HepG2 (cell line): ENCODE measurements around the gene ADIRF. TPM values are rescaled to one million over a fixed set of nuclear protein-coding genes. Genes with fewer than 3 reads are reported as not detected.

Experiments used
- ATAC-seq: fragments of 200-7000 bp; cut with Tn5 transposase; 3 replicates; pipeline ENCODE4 v1.9.1; 2020; ENCODE audit warnings: mild to moderate bottlenecking, moderate library complexity
- BruUV-seq: library from RNA; stranded (reverse); fragments of 400-500 nt; replicated peaks from 2 replicates; lab custom pipeline; 2021; lab: Mats Ljungman, UMichigan
- CTCF ChIA-PET: fragments of 300-600 bp; formaldehyde crosslinking; extraction: SDS; loops from one replicate; lab custom pipeline; 2021; ENCODE audit warnings: low total read pairs, inconsistent platforms, low intra/inter-chr PET ratio; lab: Yijun Ruan, JAX
- POLR2A ChIA-PET: fragments of 350-600 bp; sonication (Branson Sonifier 250); formaldehyde crosslinking; loops from one replicate; lab custom pipeline; 2020; ENCODE audit warnings: antibody characterized with exemption, inconsistent platforms; lab: Yijun Ruan, JAX
- DNase-seq: peaks from one replicate; pipeline ENCODE4 v3.0.0-alpha.2; 2015; ENCODE audit warnings: low spot score
- FAIRE-seq: peaks from 3 replicates; lab custom pipeline; 2011; peaks lifted over from hg19 to GRCh38; lab: Jason Lieb, UNC
- H2AFZ ChIP-seq: one replicate; pipeline ENCODE4 v1.6.1; 2011; ENCODE audit warnings: low read length, inconsistent platforms
- H3K27ac ChIP-seq: fragments of 300-600 bp; 3 replicates; pipeline ENCODE4 v1.8.0; 2011; ENCODE audit warnings: mixed run types, mild to moderate bottlenecking, mixed read lengths, low read length, inconsistent platforms; ENCODE audit not compliant: insufficient read depth; ENCODE audit errors: extremely low read length
- H3K27me3 ChIP-seq, 2 experiments: fragments of 200-600 bp in 1 of 2; 2 replicates in 1 of 2; 3 replicates in 1 of 2; pipeline versions ENCODE4 v1.6.0 to v1.8.0; 2011; ENCODE audit warnings: low read length in 2 of 2, mild to moderate bottlenecking in 2 of 2, moderate library complexity in 2 of 2, inconsistent platforms in 1 of 2; ENCODE audit not compliant: insufficient read depth in 2 of 2, control insufficient read depth in 1 of 2
- H3K36me3 ChIP-seq, 2 experiments: fragments of 200-600 bp in 1 of 2; replicated peaks in 1 of 2; 2 replicates in 1 of 2; 3 replicates in 1 of 2; pipeline versions ENCODE4 v1.5.1 to v1.8.0; 2011; ENCODE audit warnings: low read length in 2 of 2, inconsistent platforms in 1 of 2; ENCODE audit not compliant: insufficient read depth in 2 of 2, control insufficient read depth in 1 of 2
- H3K4me1 ChIP-seq: 2 replicates; pipeline ENCODE4 v1.5.1; 2012; ENCODE audit warnings: low read length, inconsistent platforms; ENCODE audit not compliant: insufficient read depth
- H3K4me2 ChIP-seq: 2 replicates; pipeline ENCODE4 v1.6.0; 2011; ENCODE audit warnings: low read depth, low read length, inconsistent platforms
- H3K4me3 ChIP-seq, 3 experiments: fragments of 200-600 bp in 1 of 3; sonication (generic), shearing (Covaris generic) in 1 of 3; replicated peaks in 1 of 3; 2 replicates each; pipeline ENCODE4 v1.5.1; 2011 to 2016; ENCODE audit warnings: low read length in 3 of 3, inconsistent platforms in 2 of 3, low read depth in 2 of 3, mild to moderate bottlenecking in 2 of 3, control low read depth in 1 of 3, mixed read lengths in 1 of 3; ENCODE audit not compliant: insufficient read depth in 1 of 3
- H3K79me2 ChIP-seq: one replicate; pipeline ENCODE4 v1.6.1; 2011; ENCODE audit warnings: low read length, inconsistent platforms; ENCODE audit not compliant: insufficient read depth
- H3K9ac ChIP-seq: 2 replicates; pipeline ENCODE4 v1.6.0; 2011; ENCODE audit warnings: mild to moderate bottlenecking, low read depth, low read length, inconsistent platforms; ENCODE audit not compliant: insufficient read depth
- H3K9me3 ChIP-seq: 2 replicates; pipeline ENCODE4 v1.5.1; 2012; ENCODE audit warnings: mild to moderate bottlenecking, low read length
- H4K20me1 ChIP-seq: 2 replicates; pipeline ENCODE4 v1.6.0; 2011; ENCODE audit warnings: inconsistent platforms, mild to moderate bottlenecking, low read length, moderate library complexity; ENCODE audit not compliant: insufficient read depth
- ARID4A ChIP-seq: sonication (generic); formaldehyde crosslinking; IDR thresholded peaks from 2 replicates; pipeline ENCODE4 v1.5.0; 2020; ENCODE audit warnings: mild to moderate bottlenecking, missing genetic modification reagents, borderline replicate concordance
- BHLHE40 ChIP-seq: IDR thresholded peaks from 2 replicates; pipeline ENCODE4 v1.6.1; 2011; ENCODE audit warnings: low read length, improper control_type of control experiment
- CEBPG ChIP-seq: IDR thresholded peaks from 2 replicates; pipeline ENCODE4 v1.6.1; 2016
- CHD4 ChIP-seq: fragments of 200-600 bp; sonication (generic); IDR thresholded peaks from 2 replicates; pipeline ENCODE4 v1.7.0; 2017; ENCODE audit warnings: mild to moderate bottlenecking, low read length, borderline replicate concordance
- HOXA9 ChIP-seq: sonication (generic); formaldehyde crosslinking; IDR thresholded peaks from 2 replicates; pipeline ENCODE4 v1.8.1; 2022; ENCODE audit warnings: missing genetic modification reagents, mild to moderate bottlenecking, moderate library complexity, borderline replicate concordance
- KLF15 ChIP-seq: sonication (generic); formaldehyde crosslinking; IDR thresholded peaks from 2 replicates; pipeline ENCODE4 v1.8.1; 2023; ENCODE audit warnings: borderline replicate concordance, mild to moderate bottlenecking, inconsistent platforms, missing genetic modification reagents, mixed read lengths
- MAF1 ChIP-seq: sonication (generic); formaldehyde crosslinking; IDR thresholded peaks from 2 replicates; pipeline ENCODE4 v1.5.0; 2020; ENCODE audit warnings: missing genetic modification reagents, borderline replicate concordance
- MIXL1 ChIP-seq: IDR thresholded peaks from 2 replicates; pipeline ENCODE4 v1.6.1; 2016
- NR1H2 ChIP-seq: sonication (generic); formaldehyde crosslinking; IDR thresholded peaks from 2 replicates; pipeline ENCODE4 v1.8.1; 2022; ENCODE audit warnings: low read depth, missing genetic modification reagents, borderline replicate concordance
- POLR2G ChIP-seq: fragments of 200-400 bp; formaldehyde crosslinking; IDR thresholded peaks from 2 replicates; pipeline ENCODE4 v1.6.1; 2018; ENCODE audit warnings: mild to moderate bottlenecking, low read depth, low read length, moderate library complexity
- REPIN1 ChIP-seq: sonication (generic); formaldehyde crosslinking; IDR thresholded peaks from 2 replicates; pipeline ENCODE4 v1.8.0; 2022; ENCODE audit warnings: missing genetic modification reagents, low read depth, mild to moderate bottlenecking, borderline replicate concordance
- RORA ChIP-seq: sonication (generic); formaldehyde crosslinking; IDR thresholded peaks from 2 replicates; pipeline ENCODE4 v1.5.0; 2020; ENCODE audit warnings: mild to moderate bottlenecking, missing genetic modification reagents, moderate library complexity
- SPEN ChIP-seq: sonication (generic); formaldehyde crosslinking; IDR thresholded peaks from 2 replicates; pipeline ENCODE4 v1.5.1; 2020; ENCODE audit warnings: low read depth, mild to moderate bottlenecking, missing genetic modification reagents
- ZNF205 ChIP-seq: IDR thresholded peaks from 2 replicates; pipeline ENCODE4 v1.6.1; 2018; ENCODE audit warnings: missing biosample characterization, missing genetic modification reagents
- ZNF329 ChIP-seq: sonication (generic); formaldehyde crosslinking; IDR thresholded peaks from 2 replicates; pipeline ENCODE4 v1.9.0; 2021; ENCODE audit warnings: low read depth, mild to moderate bottlenecking, missing genetic modification reagents
- ZNF558 ChIP-seq: sonication (generic); formaldehyde crosslinking; IDR thresholded peaks from 2 replicates; pipeline ENCODE4 v1.9.0; 2022; ENCODE audit warnings: mild to moderate bottlenecking, missing genetic modification reagents, borderline replicate concordance
- ZNF563 ChIP-seq: sonication (generic); formaldehyde crosslinking; IDR thresholded peaks from 2 replicates; pipeline ENCODE4 v1.8.0; 2022; ENCODE audit warnings: mild to moderate bottlenecking, moderate library complexity, missing genetic modification reagents
- ZNF652 ChIP-seq: IDR thresholded peaks from 2 replicates; pipeline ENCODE4 v1.6.1; 2016; ENCODE audit warnings: low read depth, borderline replicate concordance
- WGBS: methylation state at CpG from one replicate; pipeline ENCODE4 v1.1.6; 2017; ENCODE audit warnings: low lambda C conversion rate; 5-methylcytosine and 5-hydroxymethylcytosine counted together
- in situ Hi-C: cut with HindIII; loops from 2 replicates; pipeline ENCODE4 v1.10.0; 2017; ENCODE audit warnings: low pct_unique_long_range_greater_than_20kb; ENCODE audit not compliant: extremely low pct_ligation_motif_present
- intact Hi-C: fragments of 100-400 bp; cut with micrococcal nuclease; formaldehyde crosslinking; loops from one replicate; pipeline ENCODE4 v1.10.0; 2022; ENCODE audit not compliant: unreplicated experiment
- polyA plus RNA-seq, 8 experiments: library from polyadenylated mRNA; depleted of rRNA in 3 of 8; stranded (reverse) in 7 of 8; unstranded in 1 of 8; fragments of >200 nt; fragmentation: Illumina TruSeq in 4 of 8; extraction: Trizol in 4 of 8; gene quantifications; 2 replicates each; pipeline versions ENCODE4 v1.2.1 to v1.2.3, GENCODE V29; 2011 to 2016; ENCODE audit warnings: low read depth in 4 of 8, missing spikeins in 1 of 8, mixed read lengths in 1 of 8; ENCODE audit not compliant: insufficient read depth in 1 of 8
- total RNA-seq, 5 experiments: library from RNA; depleted of rRNA; stranded (reverse); fragments of >200 nt; fragmentation: Illumina TruSeq; extraction: Trizol; gene quantifications; 2 replicates each; pipeline ENCODE4 v1.2.3, GENCODE V29; 2016; ENCODE audit warnings: low read depth in 1 of 5
- TF ChIP-seq, protein P1 (sequence below): sonication (generic); formaldehyde crosslinking; IDR thresholded peaks from 2 replicates; pipeline ENCODE4 v1.4.0; 2020; ENCODE audit warnings: missing genetic modification reagents
- TF ChIP-seq, protein P2 (sequence below): sonication (generic); formaldehyde crosslinking; IDR thresholded peaks from 2 replicates; pipeline ENCODE4 v1.8.0; 2022; ENCODE audit warnings: mild to moderate bottlenecking, missing genetic modification reagents, borderline replicate concordance

The ADIRF gene
- total and polyA plus RNA-seq, 2 of the 13 experiments (the other 11 are each of a cell fraction or from before 2014, with no cell fraction given) = 0.13 to 0.40 TPM

DNA sequence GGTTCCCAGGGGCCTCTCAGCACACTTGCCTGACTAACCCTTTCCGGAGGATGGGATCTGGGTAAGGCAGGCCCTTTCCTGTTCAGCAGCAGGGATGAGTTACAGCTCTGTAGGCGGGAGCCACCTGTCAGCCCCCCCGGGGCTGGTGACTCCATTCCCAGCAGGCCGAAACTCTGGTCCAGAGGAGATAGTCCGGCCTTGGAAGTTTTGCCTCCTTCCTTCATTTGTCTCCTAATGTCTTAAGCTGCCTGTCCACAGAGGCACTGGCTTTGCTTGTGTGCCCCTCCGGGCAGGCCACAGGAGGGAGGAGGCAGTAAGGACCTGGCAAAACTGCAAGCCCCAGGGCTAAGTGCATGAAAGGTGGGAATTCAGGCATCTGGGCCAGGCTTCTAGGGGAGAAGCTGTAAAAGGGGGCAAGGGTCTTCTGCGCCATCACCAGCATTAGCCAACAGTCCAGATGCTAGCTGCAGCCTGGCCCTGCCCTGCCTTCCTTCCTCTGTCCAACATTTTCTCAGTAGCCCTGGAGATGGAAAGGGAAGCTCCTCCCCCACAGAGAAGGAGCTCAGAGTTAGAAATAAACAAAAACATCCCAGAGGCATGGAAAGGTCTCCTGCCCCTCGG is 1.2 kb downstream of the ADIRF start:
- in situ Hi-C loops = no loop called here
- BruUV-seq = no TSS peak
- intact Hi-C loops = no loop called here
- peaks cover 5 to 57% of the 10 kb centered on the region in 2 experiments; a peak in 3 of 5 replicates for H3K27me3 ChIP-seq
- no peaks in the 10 kb centered on the region for H3K79me2 ChIP-seq
- no peak overlapping the region for H3K9ac ChIP-seq
- no peaks in the 10 kb centered on the region for H3K36me3 ChIP-seq
- TF ChIP-seq CHD4 (no peak), NR1H2 (no peak), ZNF652 (CRISPR knock-in tag) (no peak), ZNF205 (CRISPR knock-in tag) (no peak), POLR2G (no peak), KLF15 (CRISPR knock-in tag) (no peak), SPEN (no peak), MIXL1 (no peak), RORA (no peak), ZNF558 (CRISPR knock-in tag) (no peak), ARID4A (CRISPR knock-in tag) (no peak), HOXA9 (CRISPR knock-in tag) (no peak), CEBPG (no peak), ZNF563 (CRISPR knock-in tag) (no peak), BHLHE40 (no peak), MAF1 (CRISPR knock-in tag) (no peak), REPIN1 (no peak), ZNF329 (CRISPR knock-in tag) (no peak)
- TF ChIP-seq, protein P1, sequence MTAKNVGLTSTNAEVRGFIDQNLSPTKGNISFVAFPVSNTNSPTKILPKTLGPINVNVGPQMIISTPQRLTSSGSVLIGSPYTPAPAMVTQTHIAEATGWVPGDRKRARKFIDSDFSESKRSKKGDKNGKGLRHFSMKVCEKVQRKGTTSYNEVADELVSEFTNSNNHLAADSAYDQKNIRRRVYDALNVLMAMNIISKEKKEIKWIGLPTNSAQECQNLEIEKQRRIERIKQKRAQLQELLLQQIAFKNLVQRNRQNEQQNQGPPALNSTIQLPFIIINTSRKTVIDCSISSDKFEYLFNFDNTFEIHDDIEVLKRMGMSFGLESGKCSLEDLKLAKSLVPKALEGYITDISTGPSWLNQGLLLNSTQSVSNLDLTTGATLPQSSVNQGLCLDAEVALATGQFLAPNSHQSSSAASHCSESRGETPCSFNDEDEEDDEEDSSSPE (CRISPR knock-in tag) = no peak
- TF ChIP-seq, protein P2, sequence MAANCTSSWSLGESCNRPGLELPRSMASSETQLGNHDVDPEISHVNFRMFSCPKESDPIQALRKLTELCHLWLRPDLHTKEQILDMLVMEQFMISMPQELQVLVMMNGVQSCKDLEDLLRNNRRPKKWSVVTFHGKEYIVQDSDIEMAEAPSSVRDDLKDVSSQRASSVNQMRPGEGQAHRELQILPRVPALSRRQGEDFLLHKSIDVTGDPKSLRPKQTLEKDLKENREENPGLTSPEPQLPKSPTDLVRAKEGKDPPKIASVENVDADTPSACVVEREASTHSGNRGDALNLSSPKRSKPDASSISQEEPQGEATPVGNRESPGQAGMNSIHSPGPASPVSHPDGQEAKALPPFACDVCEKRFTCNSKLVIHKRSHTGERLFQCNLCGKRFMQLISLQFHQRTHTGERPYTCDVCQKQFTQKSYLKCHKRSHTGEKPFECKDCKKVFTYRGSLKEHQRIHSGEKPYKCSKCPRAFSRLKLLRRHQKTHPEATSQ (CRISPR knock-in tag) = no peak
- 59% methylated on average over 8 of the region's 8 CpGs for WGBS
- no peaks in the 10 kb centered on the region for H4K20me1 ChIP-seq
- H3K4me2 ChIP-seq = no peak overlapping the region
- no peak for FAIRE-seq
- no peak for ATAC-seq
- CTCF ChIA-PET = no interaction called here
- no peaks in the 10 kb centered on the region for H3K9me3 ChIP-seq
- POLR2A ChIA-PET = no interaction called here
- no peak for DNase-seq
- H3K27ac ChIP-seq = no peak overlapping the region
- no peak overlapping the region for H3K4me3 ChIP-seq
- H2AFZ ChIP-seq = no peak overlapping the region
- H3K4me1 ChIP-seq = peaks cover 30% of the 10 kb centered on the region
